ENCODE data around the gene HFE. TPM values are rescaled to one million over a fixed set of nuclear protein-coding genes. Genes with fewer than 3 reads are reported as not detected.
"Not testable (repeated sequence)": the region's sequence is repeated elsewhere in the genome, so short reads cannot be mapped to it uniquely, and the experiment has no call there.

Gene HFE
- total RNA-seq, 1 experiment from 2014 or later = 7.8 TPM

- Histone ChIP-seq H3K36me3 (ENCODE audit: insufficient read depth, low read length, poor library complexity, severe bottlenecking) (no peaks in the 10 kb centered on the region), H3K4me3 (ENCODE audit: low read depth, low read length, poor library complexity, severe bottlenecking) (peak overlapping the region; percentile 42), H3K9me3 (ENCODE audit: low read depth, low read length, poor library complexity, severe bottlenecking) (no peaks in the 10 kb centered on the region), H3K27me3 (replicated peaks; ENCODE audit: insufficient read depth, low read depth, low read length, poor library complexity) (no peaks in the 10 kb centered on the region), H3K4me1 (ENCODE audit: insufficient read depth, low read length, poor library complexity, severe bottlenecking) (peaks cover 7% of the 10 kb centered on the region), H3K27ac (ENCODE audit: low read depth, low read length, poor library complexity, severe bottlenecking) (peak overlapping the region; percentile 80)
- peak; percentile 93 for DNase-seq (ENCODE audit: low spot score)
- BruUV-seq (replicated peaks) = TSS peak; percentile 99
- intact Hi-C loops (cut with micrococcal nuclease; ENCODE audit: unreplicated experiment) = loop anchor here (10.0 kb wide), 1 partner anchor 1770 kb away; a partner anchor contains a TSS
- POLR2A ChIA-PET (ENCODE audit: low non-redundant PET) = interaction anchor here (0.6 to 2.0 kb wide), 4 partner anchors 10 to 24 kb away, joined by 3 to 13 read pairs (median 3); a partner anchor contains a TSS
- CTCF ChIA-PET = no interaction called here
- TF ChIP-seq EZH2 (IDR thresholded peaks at IDR 0.05; ENCODE audit: borderline replicate concordance, low read depth, low read length, poor library complexity, severe bottlenecking) (no peak), CTCF (conservative IDR thresholded peaks at IDR 0.05; ENCODE audit: low read depth, low read length) (0 out of 2 replicates have a peak, but pooled peaks have one; percentile 19)
Measured at GRCh38 chr6:26045065-26045927, 41.9 kb upstream of the HFE start.

- H3K27ac ChIP-seq (ENCODE audit: low read depth, low read length, poor library complexity, severe bottlenecking) = peak overlapping the region; percentile 80
- BruUV-seq (replicated peaks) = no TSS peak
- DNase-seq (ENCODE audit: low spot score) = peak; percentile 57
- CTCF ChIA-PET = no interaction called here
- no peaks in the 10 kb centered on the region for H3K36me3 ChIP-seq (ENCODE audit: insufficient read depth, low read length, poor library complexity, severe bottlenecking)
- POLR2A ChIA-PET (ENCODE audit: low non-redundant PET) = interaction anchor here (0.6 to 2.0 kb wide), 4 partner anchors 9 to 25 kb away, joined by 3 to 13 read pairs (median 4); a partner anchor contains a TSS
- intact Hi-C loops (cut with micrococcal nuclease; ENCODE audit: unreplicated experiment) = loop anchor here (10.0 kb wide), 1 partner anchor 1769 kb away; a partner anchor contains a TSS
- TF ChIP-seq CTCF (conservative IDR thresholded peaks at IDR 0.05; ENCODE audit: low read depth, low read length) (no peak), EZH2 (IDR thresholded peaks at IDR 0.05; ENCODE audit: borderline replicate concordance, low read depth, low read length, poor library complexity, severe bottlenecking) (no peak)
- H3K27me3 ChIP-seq (replicated peaks; ENCODE audit: insufficient read depth, low read depth, low read length, poor library complexity) = no peaks in the 10 kb centered on the region
- H3K4me1 ChIP-seq (ENCODE audit: insufficient read depth, low read length, poor library complexity, severe bottlenecking) = peaks cover 7% of the 10 kb centered on the region
- peak overlapping the region; percentile 42 for H3K4me3 ChIP-seq (ENCODE audit: low read depth, low read length, poor library complexity, severe bottlenecking)
- no peaks in the 10 kb centered on the region for H3K9me3 ChIP-seq (ENCODE audit: low read depth, low read length, poor library complexity, severe bottlenecking)
Measured at GRCh38 chr6:26045928-26046368, 41.3 kb upstream of the HFE start.

GRCh38 chr6:26047329-26047728 is 39.9 kb upstream of the HFE start:
- POLR2A ChIA-PET (ENCODE audit: low non-redundant PET) = interaction anchor here (0.6 to 0.9 kb wide), 2 partner anchors 8 to 76 kb away, joined by 3 to 5 read pairs; no protein-coding TSS in a partner anchor
- H3K9me3 ChIP-seq (ENCODE audit: low read depth, low read length, poor library complexity, severe bottlenecking); H3K4me3 ChIP-seq (ENCODE audit: low read depth, low read length, poor library complexity, severe bottlenecking); BruUV-seq (replicated peaks); CTCF ChIA-PET; DNase-seq (ENCODE audit: low spot score); H3K36me3 ChIP-seq (ENCODE audit: insufficient read depth, low read length, poor library complexity, severe bottlenecking); H3K27me3 ChIP-seq (replicated peaks; ENCODE audit: insufficient read depth, low read depth, low read length, poor library complexity); H3K4me1 ChIP-seq (ENCODE audit: insufficient read depth, low read length, poor library complexity, severe bottlenecking): not testable (repeated sequence)
- peak overlapping the region; percentile 39 for H3K27ac ChIP-seq (ENCODE audit: low read depth, low read length, poor library complexity, severe bottlenecking)
- intact Hi-C loops (cut with micrococcal nuclease; ENCODE audit: unreplicated experiment) = loop anchor here (10.0 kb wide), 1 partner anchor 1767 kb away; a partner anchor contains a TSS

Measured in A673 (cell line).